T-cell (primary cell): ENCODE results near the gene RNF123. TPM values are rescaled to one million over a fixed set of nuclear protein-coding genes. Genes with fewer than 3 reads are reported as not detected.
A peak's percentile ranks its signal among the peaks of the same experiment; 100 is the strongest.

Experiments used
- ATAC-seq, 4 experiments: fragments of 200-7000 bp in 3 of 4; fragments of 150-1000 bp in 1 of 4; cut with Tn5 transposase; replicated peaks in 1 of 4; 1 replicate in 3 of 4; 2 replicates in 1 of 4; pipeline ENCODE4 v1.10.0; 2021; ENCODE audit warnings: moderate library complexity in 3 of 4, mild to moderate bottlenecking in 2 of 4, moderate number of reproducible peaks in 1 of 4
- CTCF ChIA-PET, 2 donors: fragments of 300-600 bp; sonication (Branson Sonifier 250); formaldehyde crosslinking; loops; one replicate each; lab custom pipeline; 2022; ENCODE audit warnings: antibody characterized with exemption in 2 of 2; lab: Charles Lee
- POLR2A ChIA-PET, 2 donors: fragments of 300-600 bp; sonication (Branson Sonifier 250); formaldehyde crosslinking; loops; one replicate each; lab custom pipeline; 2022; ENCODE audit warnings: antibody characterized with exemption in 2 of 2; lab: Charles Lee
- DNase-seq, 35 experiments: peaks; one replicate each; pipeline versions ENCODE4 v3.0.0 to v3.0.0-alpha.2; 2013 to 2023
- H3K27ac ChIP-seq: one replicate; pipeline ENCODE4 v1.5.1; 2013; ENCODE audit warnings: low read length
- H3K27me3 ChIP-seq, 2 experiments: replicated peaks in 1 of 2; 1 replicate in 1 of 2; 2 replicates in 1 of 2; pipeline versions ENCODE4 v1.6.1 to v1.7.0; 2013; ENCODE audit warnings: low read length in 1 of 2, mixed read lengths in 1 of 2; ENCODE audit not compliant: control insufficient read depth in 2 of 2, insufficient read depth in 2 of 2; ENCODE audit errors: extremely low read depth in 1 of 2
- H3K36me3 ChIP-seq, 2 donors: 1 replicate in 1 of 2; 2 replicates in 1 of 2; pipeline versions ENCODE4 v1.6.1 to v1.7.0; 2013; ENCODE audit warnings: low read length in 1 of 2; ENCODE audit not compliant: control insufficient read depth in 2 of 2, insufficient read depth in 1 of 2; ENCODE audit errors: extremely low read depth in 1 of 2
- H3K4me1 ChIP-seq, 2 experiments: 1 replicate in 1 of 2; 2 replicates in 1 of 2; pipeline versions ENCODE4 v1.6.1 to v1.7.0; 2013; ENCODE audit warnings: low read length in 2 of 2, mixed read lengths in 1 of 2; ENCODE audit not compliant: insufficient read depth in 2 of 2, control insufficient read depth in 1 of 2; ENCODE audit errors: extremely low read depth in 1 of 2
- H3K4me3 ChIP-seq, 2 donors: 1 replicate in 1 of 2; 2 replicates in 1 of 2; pipeline versions ENCODE4 v1.5.1 to v1.7.0; 2013; ENCODE audit warnings: mild to moderate bottlenecking in 2 of 2, low read length in 1 of 2, moderate library complexity in 1 of 2; ENCODE audit not compliant: control insufficient read depth in 1 of 2; ENCODE audit errors: extremely low read depth in 1 of 2
- H3K9me3 ChIP-seq: 2 replicates; pipeline ENCODE4 v1.7.0; 2013
- H3K27ac Mint-ChIP-seq, 2 donors: one replicate each; pipeline ENCODE4 v1.8.0; 2020 to 2021; ENCODE audit warnings: mild to moderate bottlenecking in 2 of 2, mixed read lengths in 2 of 2
- H3K27me3 Mint-ChIP-seq, 2 donors: one replicate each; pipeline ENCODE4 v1.8.0; 2021 to 2022; ENCODE audit warnings: mixed read lengths in 2 of 2
- H3K36me3 Mint-ChIP-seq: one replicate; pipeline ENCODE4 v1.8.0; 2021; ENCODE audit warnings: mixed read lengths
- H3K4me1 Mint-ChIP-seq, 3 donors: one replicate each; pipeline ENCODE4 v1.8.0; 2020 to 2022; ENCODE audit warnings: mixed read lengths in 3 of 3, mild to moderate bottlenecking in 1 of 3
- H3K4me3 Mint-ChIP-seq, 3 donors: one replicate each; pipeline ENCODE4 v1.8.0; 2020 to 2022; ENCODE audit warnings: mild to moderate bottlenecking in 3 of 3, mixed read lengths in 3 of 3, moderate library complexity in 3 of 3
- H3K9me3 Mint-ChIP-seq, 3 donors: one replicate each; pipeline ENCODE4 v1.8.0; 2020 to 2022; ENCODE audit warnings: mixed read lengths in 3 of 3
- whole genome bisulfite sequencing: methylation state at CpG from one replicate; pipeline ENCODE4 v1.1.5; 2013; ENCODE audit warnings: missing lambda C conversion rate; ENCODE audit not compliant: insufficient coverage; 5-methylcytosine and 5-hydroxymethylcytosine counted together
- total RNA-seq, 35 experiments: library from RNA in 6 of 35; stranded (reverse) in 6 of 35; fragments of 120-200 nt in 1 of 35; gene quantifications; one replicate each; pipeline versions ENCODE4 v1.2.1 to v1.2.4 and lab custom pipeline; 2013 to 2026

The RNF123 gene
- total RNA-seq, 5 donors from 2014 or later (not counting 1 experiment from before 2014, with no cell fraction given) = 40.9 to 79.8 (median 72.8) TPM

- H3K4me1 ChIP-seq = peaks cover 3 to 25% of the 10 kb centered on the region in 2 experiments
- peaks cover 18 to 23% (median 20%) of the 10 kb centered on the region in 3 donors for H3K4me1 Mint-ChIP-seq
- no peak overlapping the region for H3K4me3 Mint-ChIP-seq
- H3K27ac Mint-ChIP-seq = peak overlapping the region in 1 of 2 donors; percentile 9
- ChIA-PET POLR2A (no interaction called here), CTCF (interaction anchor here in 1 of 2 donors (0.6 kb wide), 1 partner anchor 501 kb away, joined by 3 read pairs; no protein-coding TSS in a partner anchor)
- DNase-seq = no peak
- H3K27ac ChIP-seq = no peak overlapping the region
- 90% methylated on average over 7 of the region's 11 CpGs for WGBS
- H3K4me3 ChIP-seq = no peak overlapping the region
- H3K9me3 ChIP-seq = no peaks in the 10 kb centered on the region
- H3K9me3 Mint-ChIP-seq = no peaks in the 10 kb centered on the region
- no peaks in the 10 kb centered on the region for H3K27me3 Mint-ChIP-seq
- H3K36me3 Mint-ChIP-seq = peaks cover 14% of the 10 kb centered on the region
- peaks cover 6 to 32% of the 10 kb centered on the region in 2 donors for H3K36me3 ChIP-seq
- no peak for ATAC-seq
- H3K27me3 ChIP-seq = no peaks in the 10 kb centered on the region
Measured at GRCh38 chr3:49725906-49726681, 36.7 kb downstream of the RNF123 start.

- WGBS = 98% methylated on average over 19 of the region's 19 CpGs
- H3K4me1 ChIP-seq = peaks cover 3 to 22% of the 10 kb centered on the region in 2 experiments
- Mint-ChIP-seq H3K9me3 (no peaks in the 10 kb centered on the region), H3K36me3 (peaks cover 16% of the 10 kb centered on the region), H3K27me3 (no peaks in the 10 kb centered on the region), H3K4me3 (no peak overlapping the region), H3K4me1 (peaks cover 15 to 19% (median 17%) of the 10 kb centered on the region in 3 donors), H3K27ac (no peak overlapping the region)
- no peak overlapping the region for H3K4me3 ChIP-seq
- no peak for ATAC-seq
- H3K27ac ChIP-seq = no peak overlapping the region
- ChIA-PET CTCF (interaction anchor here in 1 of 2 donors (0.6 kb wide), 2 partner anchors 17 to 275 kb away, joined by 3 read pairs; no protein-coding TSS in a partner anchor), POLR2A (no interaction called here)
- H3K27me3 ChIP-seq = no peaks in the 10 kb centered on the region
- H3K9me3 ChIP-seq = no peaks in the 10 kb centered on the region
- DNase-seq = no peak
- peaks cover 9 to 30% of the 10 kb centered on the region in 2 donors for H3K36me3 ChIP-seq
Measured at GRCh38 chr3:49727154-49727923, 38.0 kb downstream of the RNF123 start.

DNA sequence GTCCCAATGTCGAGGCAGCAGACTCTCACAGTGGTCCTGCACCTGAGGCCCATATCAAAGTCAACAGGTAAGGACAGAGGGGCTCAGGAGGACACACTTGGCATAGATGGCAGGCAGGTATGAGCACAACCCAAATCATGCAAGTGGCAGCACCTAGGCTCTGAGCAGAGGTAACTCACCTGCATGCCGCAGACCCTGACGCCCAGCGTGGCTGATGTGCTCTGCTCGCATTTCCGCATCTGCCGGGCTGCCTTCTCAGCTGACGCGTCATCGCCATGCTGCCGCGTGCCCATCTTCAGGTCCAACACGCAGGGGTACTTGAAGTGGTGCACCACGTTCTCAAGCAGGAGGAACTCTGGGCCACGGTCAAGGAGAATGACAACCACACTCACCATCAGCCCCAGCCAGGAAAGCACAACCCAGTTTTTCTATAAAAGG, 38.6 kb downstream of the RNF123 start:
- Histone ChIP-seq H3K4me3 (no peak overlapping the region), H3K27ac (no peak overlapping the region), H3K9me3 (no peaks in the 10 kb centered on the region), H3K4me1 (peaks cover 3 to 16% of the 10 kb centered on the region in 2 experiments), H3K27me3 (no peaks in the 10 kb centered on the region), H3K36me3 (peaks cover 12 to 31% of the 10 kb centered on the region in 2 donors)
- ChIA-PET POLR2A (no interaction called here), CTCF (interaction anchor here in 1 of 2 donors (0.6 kb wide), 1 partner anchor 276 kb away, joined by 3 read pairs; no protein-coding TSS in a partner anchor)
- Mint-ChIP-seq H3K4me3 (no peak overlapping the region), H3K27me3 (no peaks in the 10 kb centered on the region), H3K36me3 (peaks cover 21% of the 10 kb centered on the region), H3K9me3 (no peaks in the 10 kb centered on the region), H3K4me1 (peaks cover 10 to 13% (median 11%) of the 10 kb centered on the region in 3 donors), H3K27ac (no peak overlapping the region)
- ATAC-seq = no peak
- 100% methylated on average over 15 of the region's 15 CpGs for WGBS
- no peak for DNase-seq

- CTCF ChIA-PET = interaction anchor here in 1 of 2 donors (0.6 to 1.1 kb wide), 2 partner anchors 14 kb away, joined by 3 to 4 read pairs; no protein-coding TSS in a partner anchor
- no peak overlapping the region for H3K27ac ChIP-seq
- POLR2A ChIA-PET = no interaction called here
- no peak overlapping the region for H3K4me3 ChIP-seq
- H3K27me3 Mint-ChIP-seq = no peaks in the 10 kb centered on the region
- no peak overlapping the region for H3K4me3 Mint-ChIP-seq
- 88% methylated on average over 1 of the region's 4 CpGs for WGBS
- DNase-seq = no peak
- H3K36me3 Mint-ChIP-seq = peaks cover 28% of the 10 kb centered on the region
- H3K9me3 Mint-ChIP-seq = no peaks in the 10 kb centered on the region
- no peaks in the 10 kb centered on the region for H3K9me3 ChIP-seq
- H3K4me1 ChIP-seq = no peaks in the 10 kb centered on the region
- H3K27me3 ChIP-seq = no peaks in the 10 kb centered on the region
- peaks cover 18 to 46% of the 10 kb centered on the region in 2 donors for H3K36me3 ChIP-seq
- H3K4me1 Mint-ChIP-seq = no peaks in the 10 kb centered on the region
- H3K27ac Mint-ChIP-seq = no peak overlapping the region
- no peak for ATAC-seq
Measured at GRCh38 chr3:49729966-49730609, 40.7 kb downstream of the RNF123 start.

DNA sequence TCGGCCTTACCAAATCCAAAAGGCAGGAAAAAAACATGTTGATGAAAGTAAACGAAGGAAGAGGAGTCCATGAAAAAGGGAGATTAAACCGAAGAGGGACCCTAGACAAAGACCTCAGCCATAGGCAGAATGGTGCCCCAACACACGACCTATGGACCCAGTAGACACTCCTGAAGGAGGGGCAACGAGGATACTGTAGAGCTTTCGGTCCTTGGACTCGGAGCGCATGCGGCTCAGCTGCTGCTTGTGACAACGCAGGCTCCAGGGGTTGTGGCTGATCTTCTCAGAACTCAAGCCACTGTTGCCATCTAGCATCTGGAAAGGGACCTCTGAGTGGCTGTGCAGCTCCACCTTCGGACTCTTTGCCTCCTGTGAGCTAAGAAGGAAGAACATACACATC, 43.2 kb downstream of the RNF123 start:
- DNase-seq (no peak), ATAC-seq (no peak)
- no peak overlapping the region for H3K27ac Mint-ChIP-seq
- Histone ChIP-seq H3K4me1 (no peaks in the 10 kb centered on the region), H3K36me3 (peaks cover 26 to 51% of the 10 kb centered on the region in 2 donors), H3K4me3 (no peak overlapping the region), H3K9me3 (no peaks in the 10 kb centered on the region), H3K27ac (no peak overlapping the region), H3K27me3 (no peaks in the 10 kb centered on the region)
- H3K27me3 Mint-ChIP-seq = no peaks in the 10 kb centered on the region
- no peak overlapping the region for H3K4me3 Mint-ChIP-seq
- 91% methylated on average over 9 of the region's 11 CpGs for WGBS
- no peaks in the 10 kb centered on the region for H3K4me1 Mint-ChIP-seq
- POLR2A ChIA-PET = no interaction called here
- CTCF ChIA-PET = no interaction called here
- H3K9me3 Mint-ChIP-seq = no peaks in the 10 kb centered on the region
- H3K36me3 Mint-ChIP-seq = peaks cover 34% of the 10 kb centered on the region

DNA sequence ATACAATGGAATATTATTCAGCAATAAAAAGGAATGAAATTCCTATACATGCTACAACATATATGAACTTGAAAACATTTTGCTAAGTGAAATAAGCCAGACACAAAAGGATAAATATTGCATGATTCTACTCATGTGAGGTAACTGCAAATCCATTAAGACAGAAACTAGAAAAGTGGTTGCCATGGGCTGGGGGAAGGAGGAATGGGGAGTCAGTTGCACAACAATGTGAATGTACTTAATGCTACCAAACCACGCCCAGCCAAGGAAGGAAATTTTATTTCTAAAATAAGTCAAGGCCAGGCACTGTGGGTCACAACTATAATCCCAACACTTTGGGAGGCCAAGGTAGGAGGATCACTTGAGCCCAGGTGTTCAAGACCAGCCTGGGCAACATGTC, 44.2 kb downstream of the RNF123 start:
- Histone ChIP-seq H3K4me3 (no peak overlapping the region), H3K4me1 (no peaks in the 10 kb centered on the region), H3K27me3 (no peaks in the 10 kb centered on the region), H3K9me3 (no peaks in the 10 kb centered on the region), H3K27ac (no peak overlapping the region), H3K36me3 (peaks cover 24 to 57% of the 10 kb centered on the region in 2 donors)
- H3K36me3 Mint-ChIP-seq = peaks cover 35% of the 10 kb centered on the region
- ChIA-PET POLR2A (interaction anchor here in 1 of 2 donors (0.6 kb wide), 1 partner anchor 9 kb away, joined by 7 read pairs; no protein-coding TSS in a partner anchor), CTCF (no interaction called here)
- ATAC-seq = no peak
- no peaks in the 10 kb centered on the region for H3K27me3 Mint-ChIP-seq
- no peak for DNase-seq
- H3K4me3 Mint-ChIP-seq = no peak overlapping the region
- H3K9me3 Mint-ChIP-seq = no peaks in the 10 kb centered on the region
- no peak overlapping the region for H3K27ac Mint-ChIP-seq
- WGBS = no CpG with 5 or more reads among the region's 1 CpG
- peaks cover 0 to 4% (median under 1%) of the 10 kb centered on the region in 3 donors for H3K4me1 Mint-ChIP-seq
